GM18499 (cell line): ENCODE data around the gene NDUFV1.
A peak's percentile ranks its signal among the peaks of the same experiment; 100 is the strongest.
"Not testable (repeated sequence)": the region's sequence is repeated elsewhere in the genome, so short reads cannot be mapped to it uniquely, and the experiment has no call there.

Experiments
- ATAC-seq: cut with Tn5 transposase; IDR thresholded peaks from one replicate; pipeline ENCODE4 v1.9.1; 2021; ENCODE audit warnings: moderate number of reproducible peaks; ENCODE audit not compliant: insufficient read depth, unreplicated experiment

NDUFV1 gene

GRCh38 chr11:67606492-67607295 is at the start of gene NDUFV1:
TSS of gene NDUFV1 (plus strand) at chr11:67606936. CDS start at chr11:67607005, 69 bp downstream.
- ATAC-seq, result peak; percentile 74

- no peak for ATAC-seq
Observed at GRCh38 chr11:67558084-67558772, 48.5 kb upstream of the NDUFV1 start.

DNA sequence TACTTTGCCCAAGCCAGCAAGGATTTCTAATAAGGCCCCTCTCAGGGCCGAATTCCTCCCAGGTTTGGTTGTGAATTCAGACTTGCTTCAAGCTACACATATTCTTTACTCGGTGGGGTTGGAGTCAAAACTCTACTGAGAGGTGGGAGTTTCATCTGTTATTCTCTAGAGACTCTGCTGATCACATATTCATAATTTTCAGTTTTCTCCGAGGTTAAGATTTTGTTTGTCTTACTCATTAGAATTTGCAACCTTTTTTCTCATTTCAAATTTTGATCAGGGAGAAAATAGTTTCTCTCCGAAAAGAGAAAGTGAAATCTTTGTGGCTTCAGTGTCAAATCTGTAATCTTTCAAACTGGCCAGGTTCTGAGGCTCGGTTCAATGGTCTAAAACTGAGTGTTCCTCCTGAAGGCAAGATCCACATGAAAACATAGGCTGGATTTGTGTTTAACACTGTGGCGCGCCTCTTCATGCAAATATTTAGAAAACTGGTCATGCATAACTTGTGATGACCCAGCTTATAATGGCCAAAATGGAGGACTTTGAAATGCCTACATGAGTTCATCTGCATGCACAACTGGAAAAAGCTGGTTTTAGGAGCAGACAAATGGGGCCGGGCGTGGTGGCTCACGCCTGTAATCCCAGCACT is 44.6 kb upstream of the NDUFV1 start:
- ATAC-seq, result no peak

GRCh38 chr11:67562963-67563704 is 43.6 kb upstream of the NDUFV1 start:
- ATAC-seq, result no peak

GRCh38 chr11:67563705-67564114 is 43.0 kb upstream of the NDUFV1 start:
- not testable (repeated sequence) for ATAC-seq

- ATAC-seq, result no peak
Observed at GRCh38 chr11:67564230-67564629, 42.5 kb upstream of the NDUFV1 start.

GRCh38 chr11:67571443-67571842 is 35.3 kb upstream of the NDUFV1 start:
- no peak for ATAC-seq

DNA sequence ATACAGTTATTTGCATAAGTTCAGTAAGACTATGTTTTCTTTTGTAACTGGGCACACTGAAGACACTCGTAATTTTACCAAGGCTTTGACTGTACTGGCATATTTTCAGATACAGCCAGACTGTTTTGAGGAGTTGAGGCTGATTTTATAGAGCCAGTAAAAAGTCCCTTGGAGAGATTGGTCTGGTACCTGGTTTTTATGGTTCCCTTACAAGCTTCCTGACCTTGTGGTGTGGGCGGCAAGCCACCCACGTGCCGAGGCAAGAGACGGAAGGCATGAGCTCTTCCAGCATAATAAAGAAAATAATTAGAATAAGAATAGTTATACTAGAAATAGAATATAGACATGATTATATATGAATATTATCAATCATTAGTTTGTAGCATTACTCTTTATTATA is 34.4 kb upstream of the NDUFV1 start:
- ATAC-seq, result no peak

DNA sequence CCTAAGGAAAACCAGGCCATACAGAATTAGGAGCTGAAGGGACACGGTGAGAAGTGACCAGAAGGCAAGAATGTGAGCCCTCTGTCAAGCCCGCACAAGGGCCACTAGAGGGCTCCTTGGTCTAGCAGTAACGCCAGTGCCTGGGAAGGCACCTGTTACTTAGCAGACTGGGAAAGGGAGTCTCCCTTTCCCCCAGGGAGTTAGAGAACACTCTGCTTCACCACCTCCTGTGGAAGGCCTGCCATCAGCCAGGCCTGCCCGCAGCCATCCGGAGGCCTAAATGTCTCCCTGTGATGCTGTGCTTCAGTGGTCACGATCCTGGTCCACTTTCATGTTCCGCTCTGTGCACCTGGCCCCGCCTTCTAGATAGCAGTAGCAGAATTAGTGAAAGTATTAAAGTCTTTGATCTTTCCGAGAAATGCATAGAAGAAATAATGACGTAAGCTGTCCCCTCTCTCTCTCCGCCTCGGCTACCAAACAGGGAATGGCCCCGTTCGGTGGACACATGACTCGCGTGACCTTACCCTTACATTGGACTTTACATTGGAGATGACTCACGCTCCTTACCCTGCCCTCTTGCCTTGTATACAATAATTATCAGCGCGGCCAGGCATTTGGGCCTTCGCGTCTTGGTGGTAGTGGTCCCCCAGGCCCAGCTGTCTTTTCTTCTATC is 33.9 kb upstream of the NDUFV1 start:
- no peak for ATAC-seq

DNA sequence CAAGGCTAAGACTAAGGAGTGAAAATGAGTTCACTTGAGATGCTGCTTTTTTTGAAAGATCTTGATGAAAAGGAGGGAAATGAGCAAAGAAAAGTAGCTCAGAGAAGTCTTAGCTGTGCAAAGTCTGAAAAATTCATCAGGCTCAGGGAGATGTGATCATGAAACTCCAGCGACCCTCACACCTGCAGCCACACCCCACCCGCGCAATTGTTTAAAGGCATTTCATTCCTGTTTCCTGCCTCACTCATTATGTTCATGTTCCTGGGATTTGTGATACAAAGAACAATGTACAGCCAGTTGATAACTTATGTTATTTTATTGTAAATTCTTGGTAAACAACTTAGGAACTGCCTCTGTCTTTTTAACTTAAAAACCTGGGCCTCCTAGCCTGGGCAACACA is 31.8 kb upstream of the NDUFV1 start:
- ATAC-seq, result no peak

DNA sequence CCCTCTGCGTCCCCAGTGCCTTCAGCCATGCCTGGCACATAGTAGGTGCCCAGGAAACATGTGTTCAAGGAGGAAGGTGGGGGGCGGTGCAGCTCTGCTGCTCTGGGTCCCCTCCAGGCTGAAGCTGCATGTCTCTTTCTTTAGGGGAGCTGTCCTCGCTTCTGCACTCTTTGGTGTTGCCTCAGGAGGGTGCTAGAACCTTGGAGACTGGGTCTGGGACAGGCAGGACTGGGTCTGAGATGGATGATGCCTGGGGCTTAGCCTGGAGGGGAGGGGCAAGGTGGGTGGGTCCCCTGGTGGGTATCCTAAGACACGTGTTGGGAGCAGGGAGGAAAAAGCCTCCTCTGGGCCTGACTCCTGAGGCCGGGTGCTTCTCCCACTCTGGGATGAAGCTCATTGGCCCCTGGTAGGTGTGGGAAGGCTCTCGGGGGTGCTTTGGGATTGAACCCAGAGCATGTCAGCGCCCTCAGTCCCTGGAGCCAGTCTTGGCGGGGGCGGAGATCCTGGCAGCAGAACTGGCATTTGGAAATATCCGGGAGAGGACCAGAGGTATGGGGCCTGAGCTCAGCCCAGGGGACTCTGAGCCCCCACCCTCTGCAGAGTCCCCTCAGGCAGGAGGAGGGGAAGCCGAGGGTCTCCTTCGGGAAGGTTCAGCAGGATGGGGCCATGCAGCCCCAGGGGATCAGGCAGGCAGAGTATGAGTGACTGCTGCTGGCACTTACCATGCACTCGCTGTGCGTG is 29.8 kb upstream of the NDUFV1 start:
- no peak for ATAC-seq

GRCh38 chr11:67577951-67578350 is 28.8 kb upstream of the NDUFV1 start:
- no peak for ATAC-seq

GRCh38 chr11:67581469-67581868 is 25.3 kb upstream of the NDUFV1 start:
- ATAC-seq, result no peak

GRCh38 chr11:67582011-67582410 is 24.7 kb upstream of the NDUFV1 start:
- ATAC-seq, result no peak

- ATAC-seq, result no peak
Observed at GRCh38 chr11:67583247-67584204, 23.2 kb upstream of the NDUFV1 start, which contains the start of gene GSTP1. TSS of gene GSTP1 (plus strand) at chr11:67583812. CDS start at chr11:67583844, 32 bp downstream.

- ATAC-seq, result no peak
Observed at GRCh38 chr11:67584205-67584880, 22.4 kb upstream of the NDUFV1 start.
